HUES48 (cell line): Measurements from ENCODE around the gene PITPNC1.
"Not testable (repeated sequence)": the region's sequence is repeated elsewhere in the genome, so short reads cannot be mapped to it uniquely, and the experiment has no call there.

Source experiments
- H3K27ac ChIP-seq: one replicate; pipeline ENCODE4 v1.7.0; 2013; ENCODE audit warnings: low read depth, low read length, inconsistent platforms
- H3K27me3 ChIP-seq: 2 replicates; pipeline ENCODE4 v1.6.1; 2013; ENCODE audit warnings: mild to moderate bottlenecking, low read length; ENCODE audit not compliant: control insufficient read depth, insufficient read depth
- H3K36me3 ChIP-seq: 2 replicates; pipeline ENCODE4 v1.6.1; 2013; ENCODE audit warnings: low read length; ENCODE audit not compliant: control insufficient read depth, insufficient read depth
- H3K4me1 ChIP-seq: 2 replicates; pipeline ENCODE4 v1.6.1; 2013; ENCODE audit warnings: mild to moderate bottlenecking, low read length; ENCODE audit not compliant: control insufficient read depth, insufficient read depth
- H3K4me3 ChIP-seq: 2 replicates; pipeline ENCODE4 v1.5.1; 2013; ENCODE audit warnings: mild to moderate bottlenecking, low read depth, low read length
- H3K9ac ChIP-seq: 2 replicates; pipeline ENCODE4 v1.6.1; 2013; ENCODE audit warnings: mild to moderate bottlenecking, low read depth, low read length, moderate library complexity
- H3K9me3 ChIP-seq: 2 replicates; pipeline ENCODE4 v1.6.1; 2013; ENCODE audit warnings: low read length; ENCODE audit not compliant: control insufficient read depth, insufficient read depth

The PITPNC1 gene

DNA sequence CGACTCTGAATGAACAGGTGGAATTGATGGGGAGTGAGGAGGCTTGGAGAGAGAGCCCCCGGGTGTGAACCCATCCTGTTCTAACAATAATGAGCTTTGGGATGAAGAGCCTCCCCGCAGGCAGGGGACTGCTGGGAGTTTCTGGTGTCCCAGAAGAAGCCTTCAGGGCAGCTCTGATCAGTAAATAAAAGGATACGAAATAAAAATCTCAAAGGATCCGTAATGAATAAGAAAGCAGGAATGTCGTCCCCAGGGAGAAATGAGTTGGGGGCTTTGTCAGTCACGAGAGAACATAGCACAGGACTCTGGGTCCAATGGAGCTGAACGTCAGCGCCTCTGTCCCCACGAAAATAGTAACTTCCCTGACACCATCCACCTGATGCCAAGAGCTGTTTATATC lies 113.4 kb downstream of the PITPNC1 start:
- H3K27ac ChIP-seq: peak overlapping the region; percentile 69
- H3K27me3 ChIP-seq: no peaks in the 10 kb centered on the region
- 0 out of 2 replicates have a peak, but pooled peaks cover 2% of the 10 kb centered on the region for H3K9me3 ChIP-seq
- 0 out of 2 replicates have a peak overlapping the region, but pooled peaks have one; percentile 4 for H3K4me3 ChIP-seq
- H3K9ac ChIP-seq: no peak overlapping the region
- H3K4me1 ChIP-seq: peaks cover 49% of the 10 kb centered on the region
- no peaks in the 10 kb centered on the region for H3K36me3 ChIP-seq

GRCh38 chr17:67491009-67491680 lies 114.1 kb downstream of the PITPNC1 start:
- no peaks in the 10 kb centered on the region for H3K27me3 ChIP-seq
- no peaks in the 10 kb centered on the region for H3K36me3 ChIP-seq
- H3K9ac ChIP-seq: no peak overlapping the region
- H3K4me3 ChIP-seq: no peak overlapping the region
- peaks cover 49% of the 10 kb centered on the region for H3K4me1 ChIP-seq
- 0 out of 2 replicates have a peak, but pooled peaks cover 5% of the 10 kb centered on the region for H3K9me3 ChIP-seq
- peak overlapping the region; percentile 69 for H3K27ac ChIP-seq

- Histone ChIP-seq H3K9me3 (0 out of 2 replicates have a peak, but pooled peaks cover 5% of the 10 kb centered on the region), H3K36me3 (no peaks in the 10 kb centered on the region), H3K9ac (no peak overlapping the region), H3K27me3 (no peaks in the 10 kb centered on the region), H3K4me1 (peaks cover 49% of the 10 kb centered on the region), H3K27ac (peak overlapping the region; percentile 69), H3K4me3 (no peak overlapping the region)
These were observed 114.6 kb downstream of the PITPNC1 start for GRCh38 chr17:67491681-67492024.

DNA sequence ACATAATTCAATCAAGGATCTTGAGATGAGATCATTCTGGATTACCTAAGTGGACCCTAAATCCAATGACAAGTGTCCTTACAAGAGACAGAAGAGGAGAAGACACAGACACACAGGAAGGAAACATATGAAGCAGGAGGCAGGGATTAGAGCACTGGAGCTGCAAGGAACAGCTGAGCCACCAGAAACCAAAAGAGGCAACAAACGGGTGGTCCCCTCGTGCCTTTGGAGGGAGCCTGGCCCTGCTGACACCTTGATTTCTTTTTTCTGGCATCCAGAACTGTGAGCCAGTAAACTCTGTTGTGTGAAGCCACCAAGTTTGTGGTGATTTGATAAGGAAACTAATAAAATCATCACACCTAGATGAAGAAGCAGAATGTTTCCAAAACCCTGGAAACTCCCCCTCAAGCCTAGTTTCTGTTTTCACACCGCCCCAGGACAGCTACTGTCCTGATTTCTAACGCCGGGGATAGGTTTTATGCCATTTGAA lies 115.2 kb downstream of the PITPNC1 start:
- Histone ChIP-seq H3K4me3 (no peak overlapping the region), H3K27ac (no peak overlapping the region), H3K4me1 (peaks cover 48% of the 10 kb centered on the region), H3K27me3 (no peaks in the 10 kb centered on the region), H3K9me3 (0 out of 2 replicates have a peak, but pooled peaks cover 5% of the 10 kb centered on the region), H3K36me3 (no peaks in the 10 kb centered on the region), H3K9ac (no peak overlapping the region)

DNA sequence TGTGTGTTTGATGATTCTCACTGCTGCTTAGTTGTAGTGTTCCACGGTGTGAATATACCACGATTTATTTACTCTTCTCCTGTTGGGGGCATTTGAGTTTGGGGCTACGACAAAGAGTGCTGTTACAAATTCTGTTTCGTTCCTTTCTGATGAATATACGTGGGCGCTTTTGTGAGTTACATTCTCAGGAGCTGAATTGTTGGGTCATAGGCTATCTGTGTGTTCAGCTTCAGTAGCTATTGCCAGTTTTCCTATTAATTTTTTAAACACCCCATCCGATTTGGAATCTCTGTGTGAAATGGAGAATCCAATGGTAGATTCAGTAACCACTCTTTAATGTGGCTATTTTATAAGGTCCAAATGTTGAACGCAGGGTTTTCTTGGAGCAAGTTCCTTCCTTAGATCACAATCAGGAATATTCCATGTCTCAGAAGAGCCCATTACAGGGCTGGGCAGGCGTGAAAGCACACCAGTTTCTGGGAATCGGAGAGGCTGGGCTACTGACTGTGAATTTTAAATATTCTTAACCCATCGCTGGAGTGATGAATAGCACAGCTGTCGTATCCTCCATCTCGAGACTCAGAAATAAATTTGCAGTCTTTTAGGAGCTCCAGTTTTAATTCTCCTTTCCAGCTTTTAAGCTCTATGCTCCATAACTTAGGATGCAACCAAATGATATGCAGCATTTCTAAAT lies 115.9 kb downstream of the PITPNC1 start:
- Histone ChIP-seq H3K9me3 (0 out of 2 replicates have a peak, but pooled peaks cover 5% of the 10 kb centered on the region), H3K9ac (no peak overlapping the region), H3K27me3 (no peaks in the 10 kb centered on the region), H3K4me3 (no peak overlapping the region), H3K27ac (no peak overlapping the region), H3K36me3 (no peaks in the 10 kb centered on the region), H3K4me1 (peaks cover 41% of the 10 kb centered on the region)

DNA sequence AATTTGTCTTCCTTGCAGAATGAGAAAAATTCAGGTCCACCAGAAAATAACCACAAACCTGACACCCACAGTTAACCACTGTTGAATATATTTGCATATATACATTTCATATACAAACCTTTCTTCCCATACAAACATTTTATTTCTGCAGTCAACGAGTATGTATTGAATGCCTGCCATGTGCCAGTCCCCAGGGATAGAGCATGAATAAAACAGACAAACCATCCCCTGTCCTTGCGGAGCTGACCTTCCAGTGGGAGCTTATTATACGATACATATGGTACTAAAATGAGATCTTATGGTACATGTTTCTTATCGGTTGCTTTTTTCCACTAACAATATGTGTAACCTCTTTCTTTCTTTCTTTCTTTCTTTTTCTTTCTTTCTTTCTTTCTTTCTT lies 116.7 kb downstream of the PITPNC1 start:
- H3K4me1 ChIP-seq: peaks cover 38% of the 10 kb centered on the region
- no peak overlapping the region for H3K9ac ChIP-seq
- no peak overlapping the region for H3K4me3 ChIP-seq
- H3K9me3 ChIP-seq: 0 out of 2 replicates have a peak, but pooled peaks cover 5% of the 10 kb centered on the region
- H3K27me3 ChIP-seq: no peaks in the 10 kb centered on the region
- no peaks in the 10 kb centered on the region for H3K36me3 ChIP-seq
- H3K27ac ChIP-seq: no peak overlapping the region

DNA sequence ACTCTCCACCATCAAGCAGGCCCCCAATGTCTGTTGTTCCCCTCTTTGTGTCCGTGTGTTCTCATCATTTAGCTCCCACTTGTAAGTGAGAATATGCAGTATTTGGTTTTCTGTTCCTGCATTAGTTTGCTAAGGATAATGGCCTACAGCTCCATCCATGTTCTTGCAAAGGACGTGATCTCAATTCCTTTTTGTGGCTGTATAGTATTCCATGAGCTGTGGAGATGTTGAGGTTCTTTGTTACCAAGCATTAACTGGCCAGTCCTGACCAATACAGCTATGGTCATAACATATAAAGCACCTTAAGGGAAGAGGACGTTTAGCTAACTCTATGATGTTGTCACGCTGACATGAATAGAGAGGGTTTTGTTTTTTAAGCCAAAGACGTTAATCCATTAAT lies 118.5 kb downstream of the PITPNC1 start:
- H3K36me3 ChIP-seq, H3K9me3 ChIP-seq, H3K27ac ChIP-seq, H3K9ac ChIP-seq, H3K27me3 ChIP-seq, H3K4me3 ChIP-seq: not testable (repeated sequence)
- peaks cover 30% of the 10 kb centered on the region for H3K4me1 ChIP-seq

DNA sequence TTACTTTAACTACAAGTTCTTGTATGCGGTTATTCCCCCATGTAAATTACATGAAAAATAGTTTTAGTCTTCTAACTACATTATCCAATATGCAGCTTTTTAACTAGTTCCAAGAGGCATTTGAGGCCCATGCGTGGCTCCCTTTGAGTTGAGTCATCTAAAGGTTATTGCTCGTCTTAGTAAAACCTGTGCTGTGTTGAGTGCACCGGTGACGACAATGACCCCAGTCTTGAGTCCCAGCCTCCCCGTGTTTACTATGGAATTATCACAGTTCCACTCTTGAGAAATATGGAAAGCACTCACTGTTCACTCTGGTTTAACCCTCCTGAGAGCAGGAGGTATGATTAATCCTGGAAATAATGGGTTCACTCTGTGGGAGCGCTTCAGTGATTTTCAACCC lies 119.2 kb downstream of the PITPNC1 start:
- H3K4me3 ChIP-seq: no peak overlapping the region
- peaks cover 23% of the 10 kb centered on the region for H3K4me1 ChIP-seq
- H3K36me3 ChIP-seq: no peaks in the 10 kb centered on the region
- 0 out of 2 replicates have a peak, but pooled peaks cover 5% of the 10 kb centered on the region for H3K9me3 ChIP-seq
- no peak overlapping the region for H3K27ac ChIP-seq
- H3K27me3 ChIP-seq: no peaks in the 10 kb centered on the region
- no peak overlapping the region for H3K9ac ChIP-seq

DNA sequence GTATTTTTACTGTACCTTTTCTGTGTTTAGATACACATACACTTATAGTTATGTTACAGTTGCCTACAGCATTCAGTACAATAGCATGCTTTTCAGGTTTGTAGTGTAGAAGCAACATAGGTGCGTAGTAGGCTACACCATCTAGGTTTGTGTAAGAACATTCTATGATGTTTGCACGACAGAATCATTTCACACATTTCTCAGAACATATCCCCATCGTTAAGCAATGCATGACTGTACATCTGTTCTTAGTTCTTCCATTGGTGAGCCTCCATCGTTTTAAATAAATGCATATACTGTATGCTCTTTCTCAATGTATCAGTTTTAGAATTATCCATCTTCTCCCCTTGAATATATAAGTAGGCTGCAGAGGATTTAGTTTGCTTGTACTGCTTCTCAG lies 122.6 kb downstream of the PITPNC1 start:
- Histone ChIP-seq H3K4me3 (no peak overlapping the region), H3K36me3 (no peaks in the 10 kb centered on the region), H3K9me3 (0 out of 2 replicates have a peak, but pooled peaks cover 5% of the 10 kb centered on the region), H3K27me3 (no peaks in the 10 kb centered on the region), H3K27ac (no peak overlapping the region), H3K9ac (no peak overlapping the region), H3K4me1 (peaks cover 22% of the 10 kb centered on the region; the same call in 1 of the 2 replicates)

DNA sequence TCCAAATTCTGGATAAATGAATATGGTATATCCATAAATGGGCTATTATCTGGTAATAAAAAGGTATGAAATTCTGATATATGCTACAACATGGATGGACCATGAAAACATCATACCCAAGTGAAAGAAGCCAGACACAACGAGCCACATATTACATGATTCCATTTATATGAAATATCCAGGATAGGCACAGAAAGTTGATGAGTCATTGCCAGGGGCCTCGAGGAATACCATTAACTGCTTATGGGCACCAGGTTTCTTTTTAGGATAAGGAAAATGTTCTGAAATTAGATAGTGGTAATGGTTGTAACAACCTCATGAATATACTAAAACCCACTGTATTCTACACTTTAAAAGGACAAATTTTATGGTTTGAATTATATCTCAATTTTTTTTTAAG lies 123.2 kb downstream of the PITPNC1 start:
- Histone ChIP-seq H3K9ac (no peak overlapping the region), H3K4me1 (peaks cover 22% of the 10 kb centered on the region; the same call in 1 of the 2 replicates), H3K4me3 (no peak overlapping the region), H3K27ac (no peak overlapping the region), H3K9me3 (0 out of 2 replicates have a peak, but pooled peaks cover 5% of the 10 kb centered on the region), H3K36me3 (no peaks in the 10 kb centered on the region), H3K27me3 (no peaks in the 10 kb centered on the region)

- Histone ChIP-seq H3K27me3 (no peaks in the 10 kb centered on the region), H3K27ac (no peak overlapping the region), H3K9ac (no peak overlapping the region), H3K9me3 (no peaks in the 10 kb centered on the region), H3K36me3 (no peaks in the 10 kb centered on the region), H3K4me3 (no peak overlapping the region), H3K4me1 (peaks cover 24% of the 10 kb centered on the region)
These were observed 123.7 kb downstream of the PITPNC1 start for GRCh38 chr17:67500677-67501300.
